Subcutaneous adipose tissue (tissue), 4 donors: ENCODE measurements around the gene IRAK1BP1. TPM values are rescaled to one million over a fixed set of nuclear protein-coding genes. Genes with fewer than 3 reads are reported as not detected.

Experiments
- total RNA-seq, 4 donors: library from RNA; depleted of rRNA; stranded (reverse); fragments of >200 nt; gene quantifications; one replicate each; pipeline ENCODE4 v1.1.0, GENCODE V29; 2016
- TF ChIP-seq, protein P1 (sequence below): fragments of 450-650 bp; IDR thresholded peaks from one replicate; pipeline ENCODE4 v1.5.1; 2016; ENCODE audit warnings: low read depth, mild to moderate bottlenecking, control low read depth, antibody characterized with exemption, moderate library complexity

The IRAK1BP1 gene
- total RNA-seq, 4 donors from 2014 or later = 1.9 to 2.4 (median 2.2) TPM

DNA sequence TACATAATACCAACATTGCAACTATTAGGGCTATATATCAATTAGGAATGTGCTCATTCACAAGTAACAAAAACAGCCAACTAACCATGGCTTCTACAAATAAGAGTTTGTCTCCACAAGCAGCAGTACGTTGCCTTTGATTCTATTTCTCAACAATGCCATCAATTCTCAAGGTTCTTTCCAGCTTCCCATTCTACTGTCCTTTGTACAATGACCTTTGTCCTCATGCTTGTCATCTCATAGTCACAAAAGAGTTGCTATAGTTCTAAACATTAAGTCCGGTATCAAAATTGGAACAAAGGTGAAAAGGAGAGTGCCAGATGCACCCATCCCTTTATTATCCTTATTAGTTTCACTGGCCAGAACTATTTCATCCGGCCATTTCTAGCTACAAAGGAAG is 30.8 kb upstream of the IRAK1BP1 start:
- TF ChIP-seq, protein P1, sequence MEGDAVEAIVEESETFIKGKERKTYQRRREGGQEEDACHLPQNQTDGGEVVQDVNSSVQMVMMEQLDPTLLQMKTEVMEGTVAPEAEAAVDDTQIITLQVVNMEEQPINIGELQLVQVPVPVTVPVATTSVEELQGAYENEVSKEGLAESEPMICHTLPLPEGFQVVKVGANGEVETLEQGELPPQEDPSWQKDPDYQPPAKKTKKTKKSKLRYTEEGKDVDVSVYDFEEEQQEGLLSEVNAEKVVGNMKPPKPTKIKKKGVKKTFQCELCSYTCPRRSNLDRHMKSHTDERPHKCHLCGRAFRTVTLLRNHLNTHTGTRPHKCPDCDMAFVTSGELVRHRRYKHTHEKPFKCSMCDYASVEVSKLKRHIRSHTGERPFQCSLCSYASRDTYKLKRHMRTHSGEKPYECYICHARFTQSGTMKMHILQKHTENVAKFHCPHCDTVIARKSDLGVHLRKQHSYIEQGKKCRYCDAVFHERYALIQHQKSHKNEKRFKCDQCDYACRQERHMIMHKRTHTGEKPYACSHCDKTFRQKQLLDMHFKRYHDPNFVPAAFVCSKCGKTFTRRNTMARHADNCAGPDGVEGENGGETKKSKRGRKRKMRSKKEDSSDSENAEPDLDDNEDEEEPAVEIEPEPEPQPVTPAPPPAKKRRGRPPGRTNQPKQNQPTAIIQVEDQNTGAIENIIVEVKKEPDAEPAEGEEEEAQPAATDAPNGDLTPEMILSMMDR = no peak

DNA sequence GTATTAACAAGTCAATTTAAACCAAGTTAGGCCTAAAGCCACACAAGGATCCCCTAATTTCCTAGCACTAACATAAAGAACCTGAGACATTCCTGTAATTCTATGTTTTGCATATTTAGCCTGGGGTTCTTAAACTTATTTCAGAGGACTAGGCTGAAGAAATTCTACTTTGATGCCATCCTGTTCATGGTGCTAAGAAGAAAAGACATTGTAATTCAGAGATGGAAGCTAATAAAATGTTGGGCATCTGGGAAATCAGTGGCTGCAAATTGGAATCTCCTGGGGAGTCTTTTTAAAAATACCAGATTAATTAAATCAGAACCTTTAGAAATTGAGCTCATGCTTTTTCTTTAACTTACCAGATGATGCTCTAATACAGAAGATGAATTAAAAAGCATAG is 26.2 kb upstream of the IRAK1BP1 start:
- TF ChIP-seq, protein P1 = no peak

DNA sequence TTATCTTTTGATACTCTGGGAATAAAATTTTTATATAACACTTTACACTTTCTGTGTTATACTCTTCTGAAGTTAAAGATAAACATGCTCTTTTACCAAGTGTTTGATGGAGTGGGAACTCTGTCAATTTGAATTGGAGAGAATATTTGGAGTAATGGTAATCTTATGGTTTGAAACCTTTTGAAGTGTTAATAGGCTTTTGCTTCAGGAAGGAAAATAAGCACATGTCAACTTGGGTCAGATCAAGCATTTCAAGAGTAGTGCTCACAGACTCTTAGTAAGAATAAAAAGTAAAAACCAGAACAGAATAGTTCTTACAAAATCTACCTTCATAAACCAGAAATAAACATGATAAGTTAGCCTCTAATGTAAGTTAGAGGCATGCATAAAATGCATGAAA is 24.4 kb upstream of the IRAK1BP1 start:
- TF ChIP-seq, protein P1 = no peak

DNA sequence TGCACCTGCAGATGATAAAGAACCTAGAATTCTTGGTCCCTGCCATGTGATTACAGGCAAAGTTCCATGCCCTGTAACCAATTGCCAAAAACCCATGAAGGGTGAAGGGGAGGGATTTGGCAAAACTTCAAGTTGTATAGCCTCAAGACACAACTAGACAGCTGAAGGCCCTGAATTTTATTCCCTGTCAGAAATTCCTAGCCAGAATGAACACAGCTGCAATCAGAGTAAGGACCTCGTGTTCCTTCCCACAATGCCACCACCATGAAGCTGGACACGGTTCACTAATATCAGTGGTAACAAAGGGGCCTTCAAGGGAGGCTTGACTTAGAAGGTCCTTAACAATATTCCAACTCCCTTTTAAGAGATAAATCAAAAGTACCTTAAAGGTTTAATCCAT is 22.5 kb upstream of the IRAK1BP1 start:
- TF ChIP-seq, protein P1 = no peak

DNA sequence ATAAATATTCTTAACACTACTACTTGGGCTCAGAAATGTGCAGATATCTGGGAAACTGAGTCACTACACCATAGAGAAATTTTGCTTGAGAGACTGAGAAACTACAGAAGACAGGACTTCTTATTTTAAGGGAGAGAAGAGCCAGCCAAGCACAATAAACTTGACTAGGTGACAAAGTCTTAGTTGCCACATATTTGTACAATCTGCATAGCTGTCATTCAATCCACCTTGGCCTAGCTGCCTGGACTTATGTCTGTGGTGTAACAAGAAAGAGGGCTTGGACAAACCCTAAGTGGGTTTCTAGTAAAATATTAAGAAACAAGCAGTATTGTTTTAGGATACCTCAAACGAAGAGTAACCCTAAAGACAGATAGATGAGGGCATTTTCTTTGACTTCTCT is 21.8 kb upstream of the IRAK1BP1 start:
- TF ChIP-seq, protein P1 = no peak

DNA sequence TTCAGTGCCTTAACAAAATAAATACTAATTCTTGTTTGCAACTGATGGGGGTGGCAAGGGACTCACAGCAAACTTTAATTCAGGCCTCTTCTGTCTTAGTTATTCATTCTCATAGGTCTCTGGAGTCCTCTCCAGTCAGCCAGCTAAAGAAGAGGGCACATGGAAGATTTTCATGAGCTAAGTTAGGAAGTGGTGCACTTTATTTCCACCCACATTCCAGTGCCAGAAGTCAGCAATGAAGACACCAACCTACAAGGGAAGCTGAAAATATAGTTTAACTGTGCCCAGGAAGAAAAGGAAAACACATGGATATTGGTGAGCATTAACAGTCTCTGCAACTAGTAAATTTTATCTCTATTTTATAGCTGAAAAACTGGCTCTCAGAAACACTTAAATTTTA is 16.7 kb upstream of the IRAK1BP1 start:
- TF ChIP-seq, protein P1 = no peak

DNA sequence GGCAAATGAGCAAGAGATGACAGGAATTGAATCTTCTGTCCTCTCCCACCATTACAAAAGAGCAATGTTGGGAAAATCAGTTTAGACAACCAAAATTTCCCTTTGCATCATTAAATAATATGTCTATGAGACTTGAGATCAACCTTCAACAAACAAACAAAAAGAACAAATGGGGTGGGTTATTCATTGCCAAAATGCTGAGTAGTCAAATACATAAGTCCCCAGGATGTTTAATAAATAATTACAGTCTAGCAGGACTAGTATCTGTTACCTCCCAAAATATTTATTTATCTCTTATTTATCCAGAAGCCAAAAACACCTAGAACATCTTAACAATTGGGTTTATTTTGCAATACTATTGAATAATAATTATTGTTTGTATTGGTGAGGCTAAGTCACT is 16.2 kb upstream of the IRAK1BP1 start:
- TF ChIP-seq, protein P1 = no peak

DNA sequence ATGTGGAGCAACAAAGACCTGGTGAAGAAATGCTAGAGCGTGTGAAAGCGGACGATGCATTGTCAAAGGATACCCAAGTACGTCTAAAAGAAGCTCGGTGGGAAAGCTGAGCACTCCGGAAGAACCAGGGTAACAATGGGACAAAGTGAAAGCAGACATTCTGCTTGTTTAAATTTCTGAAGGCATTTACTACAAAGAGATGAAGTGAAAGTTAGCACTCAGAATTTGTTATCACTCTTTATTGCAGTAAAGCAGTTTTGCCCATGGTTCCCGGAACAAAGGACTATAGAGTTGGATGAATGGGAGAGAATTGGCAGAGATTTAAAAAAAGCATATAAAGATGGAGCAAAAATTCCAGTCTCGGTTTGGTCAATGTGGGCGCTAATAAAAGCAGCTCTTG is 12.8 kb upstream of the IRAK1BP1 start:
- TF ChIP-seq, protein P1 = no peak
